T follicular helper cell (primary cell): ENCODE results near the gene CCDC3.

Experiments used
- DNase-seq: peaks from one replicate; pipeline ENCODE4 v3.0.0-alpha.2; 2020; ENCODE audit warnings: low read depth

CCDC3 gene

GRCh38 chr10:12922117-12922900 is 79.2 kb downstream of the CCDC3 start:
- no peak for DNase-seq

GRCh38 chr10:12921163-12921562 is 80.3 kb downstream of the CCDC3 start:
- no peak for DNase-seq

GRCh38 chr10:12919574-12919973 is 81.9 kb downstream of the CCDC3 start:
- no peak for DNase-seq

GRCh38 chr10:12916587-12916986 is 84.9 kb downstream of the CCDC3 start:
- DNase-seq: no peak

- no peak for DNase-seq
These were observed 85.8 kb downstream of the CCDC3 start for GRCh38 chr10:12915637-12916168.

- DNase-seq: no peak
These were observed 87.4 kb downstream of the CCDC3 start for GRCh38 chr10:12914111-12914510.

- DNase-seq: no peak
These were observed 89.7 kb downstream of the CCDC3 start for GRCh38 chr10:12911795-12912194.

GRCh38 chr10:12910835-12911234 is 90.7 kb downstream of the CCDC3 start:
- no peak for DNase-seq

GRCh38 chr10:12909836-12910185 is 91.7 kb downstream of the CCDC3 start:
- no peak for DNase-seq

GRCh38 chr10:12909182-12909835 is 92.2 kb downstream of the CCDC3 start:
- no peak for DNase-seq

- no peak for DNase-seq
These were observed 92.7 kb downstream of the CCDC3 start for GRCh38 chr10:12908773-12909172.

- no peak for DNase-seq
These were observed 93.9 kb downstream of the CCDC3 start for GRCh38 chr10:12907656-12908055.

- DNase-seq: no peak
These were observed 95.4 kb downstream of the CCDC3 start for GRCh38 chr10:12906051-12906541.

GRCh38 chr10:12905067-12905466 is 96.4 kb downstream of the CCDC3 start:
- no peak for DNase-seq

- DNase-seq: no peak
These were observed 98.6 kb downstream of the CCDC3 start for GRCh38 chr10:12902851-12903358.

GRCh38 chr10:12902135-12902572 is 99.4 kb downstream of the CCDC3 start:
- DNase-seq: peak; percentile 15

- no peak for DNase-seq
These were observed 102.0 kb downstream of the CCDC3 start for GRCh38 chr10:12899546-12899945.

GRCh38 chr10:12898271-12898670 is 103.2 kb downstream of the CCDC3 start:
- DNase-seq: no peak

GRCh38 chr10:12897278-12897677 is 104.2 kb downstream of the CCDC3 start:
- no peak for DNase-seq

GRCh38 chr10:12896251-12896650 is 105.3 kb downstream of the CCDC3 start:
- DNase-seq: no peak

GRCh38 chr10:12892924-12893323 is 108.6 kb downstream of the CCDC3 start:
- DNase-seq: no peak

- no peak for DNase-seq
These were observed 110.6 kb downstream of the CCDC3 start for GRCh38 chr10:12890958-12891357.

GRCh38 chr10:12888470-12888869 is 113.0 kb downstream of the CCDC3 start:
- DNase-seq: no peak
